B cell (primary cell): ENCODE data around the gene BLACAT1. TPM values are rescaled to one million over a fixed set of nuclear protein-coding genes. Genes with fewer than 3 reads are reported as not detected.

Experiments used
- ATAC-seq: fragments of 200-7000 bp; cut with Tn5 transposase; one replicate; pipeline ENCODE4 v1.10.0; 2021; ENCODE audit warnings: low read depth, mild to moderate bottlenecking, moderate number of reproducible peaks, moderate library complexity
- CTCF ChIA-PET: fragments of 350-600 bp; sonication (Branson Sonifier 250); formaldehyde crosslinking; loops from one replicate; lab custom pipeline; 2021; ENCODE audit warnings: antibody characterized with exemption, inconsistent platforms; lab: Charles Lee
- POLR2A ChIA-PET: fragments of 350-600 bp; sonication (Branson Sonifier 250); formaldehyde crosslinking; loops from one replicate; lab custom pipeline; 2021; ENCODE audit warnings: antibody characterized with exemption; lab: Charles Lee
- DNase-seq: peaks from one replicate; pipeline ENCODE4 v3.0.0; 2013
- H2AFZ ChIP-seq: 2 replicates; pipeline ENCODE4 v1.6.1; 2012; ENCODE audit warnings: mild to moderate bottlenecking, low read depth, low read length; ENCODE audit not compliant: insufficient read depth, poor library complexity, severe bottlenecking
- H3K27ac ChIP-seq, 2 donors: 1 replicate in 1 of 2; 2 replicates in 1 of 2; pipeline ENCODE4 v1.5.1; 2012 to 2013; ENCODE audit warnings: low read length in 2 of 2, mild to moderate bottlenecking in 2 of 2, moderate library complexity in 1 of 2
- H3K27me3 ChIP-seq, 4 experiments: fragments of 200-600 bp in 1 of 4; sonication (generic) in 1 of 4; replicated peaks in 1 of 4; 1 replicate in 2 of 4; 2 replicates in 2 of 4; pipeline versions ENCODE4 v1.6.1 to v1.7.0; 2013 to 2016; ENCODE audit warnings: low read length in 3 of 4, mild to moderate bottlenecking in 2 of 4, mixed read lengths in 1 of 4, moderate library complexity in 1 of 4; ENCODE audit not compliant: insufficient read depth in 4 of 4, control insufficient read depth in 3 of 4; ENCODE audit errors: control extremely low read depth in 1 of 4
- H3K36me3 ChIP-seq, 2 experiments: replicated peaks in 1 of 2; 1 replicate in 1 of 2; 2 replicates in 1 of 2; pipeline versions ENCODE4 v1.6.1 to v1.7.1; 2013; ENCODE audit warnings: low read length in 1 of 2; ENCODE audit not compliant: insufficient read depth in 2 of 2, control insufficient read depth in 1 of 2; ENCODE audit errors: control extremely low read depth in 1 of 2, extremely low read depth in 1 of 2
- H3K4me1 ChIP-seq, 2 donors: fragments of 200-600 bp in 1 of 2; sonication (generic) in 1 of 2; 1 replicate in 1 of 2; 2 replicates in 1 of 2; pipeline versions ENCODE4 v1.5.1 to v1.6.1; 2013 to 2017; ENCODE audit warnings: low read length in 2 of 2; ENCODE audit not compliant: control insufficient read depth in 2 of 2, insufficient read depth in 2 of 2
- H3K4me2 ChIP-seq: replicated peaks from 2 replicates; pipeline ENCODE3; 2012; ENCODE audit warnings: mild to moderate bottlenecking, low read depth, low read length; ENCODE audit not compliant: poor library complexity, severe bottlenecking
- H3K4me3 ChIP-seq, 5 experiments: fragments of 200-600 bp in 1 of 5; sonication (generic) in 1 of 5; 1 replicate in 3 of 5; 2 replicates in 2 of 5; pipeline versions ENCODE4 v1.5.1 to v1.7.0; 2011 to 2016; ENCODE audit warnings: low read length in 4 of 5, mild to moderate bottlenecking in 4 of 5, low read depth in 2 of 5, control low read depth in 1 of 5, moderate library complexity in 1 of 5; ENCODE audit not compliant: insufficient read depth in 1 of 5; ENCODE audit errors: control extremely low read depth in 1 of 5, extremely low read depth in 1 of 5
- H3K79me2 ChIP-seq: fragments of 200-600 bp; sonication (generic); one replicate; pipeline ENCODE4 v1.6.0; 2016; ENCODE audit warnings: low read length; ENCODE audit not compliant: control insufficient read depth, insufficient read depth
- H3K9ac ChIP-seq: fragments of 200-600 bp; sonication (generic); 2 replicates; pipeline ENCODE4 v1.6.1; 2017; ENCODE audit warnings: mild to moderate bottlenecking, low read length, moderate library complexity
- H3K9me3 ChIP-seq, 3 donors: one replicate each; pipeline versions ENCODE4 v1.6.1 to v1.7.1; 2013; ENCODE audit warnings: low read length in 2 of 3; ENCODE audit not compliant: control insufficient read depth in 2 of 3, insufficient read depth in 1 of 3; ENCODE audit errors: control extremely low read depth in 1 of 3
- H4K20me1 ChIP-seq: 2 replicates; pipeline ENCODE4 v1.6.0; 2012; ENCODE audit warnings: mild to moderate bottlenecking, low read length; ENCODE audit not compliant: insufficient read depth, control insufficient read depth, poor library complexity, severe bottlenecking
- H3K27ac Mint-ChIP-seq: one replicate; pipeline ENCODE4 v1.8.0; 2021; ENCODE audit warnings: mixed read lengths
- H3K27me3 Mint-ChIP-seq: one replicate; pipeline ENCODE4 v1.8.0; 2021; ENCODE audit warnings: mixed read lengths
- H3K4me1 Mint-ChIP-seq: one replicate; pipeline ENCODE4 v1.8.0; 2021; ENCODE audit warnings: mixed read lengths
- H3K4me3 Mint-ChIP-seq: one replicate; pipeline ENCODE4 v1.8.0; 2021; ENCODE audit warnings: mixed read lengths
- H3K9me3 Mint-ChIP-seq: one replicate; pipeline ENCODE4 v1.8.0; 2022; ENCODE audit warnings: mixed read lengths; ENCODE audit not compliant: insufficient read depth
- CTCF ChIP-seq: fragments of 200-600 bp; IDR thresholded peaks from one replicate; pipeline ENCODE4 v1.8.0; 2022; ENCODE audit warnings: antibody characterized with exemption, mild to moderate bottlenecking
- EZH2 ChIP-seq: IDR thresholded peaks from 2 replicates; pipeline ENCODE4 v1.6.1; 2012; ENCODE audit warnings: borderline replicate concordance, low read depth, mild to moderate bottlenecking, moderate library complexity, low read length; ENCODE audit not compliant: insufficient read depth, poor library complexity, severe bottlenecking
- WGBS: methylation state at CpG from one replicate; pipeline ENCODE4 v1.1.5; 2013; ENCODE audit warnings: missing lambda C conversion rate; ENCODE audit not compliant: insufficient coverage; 5-methylcytosine and 5-hydroxymethylcytosine counted together
- intact Hi-C: fragments of 100-400 bp; cut with micrococcal nuclease; formaldehyde crosslinking; loops from one replicate; pipeline ENCODE4 v1.10.0; 2022
- polyA plus RNA-seq: library from polyadenylated mRNA; depleted of rRNA; stranded (reverse); fragments of >200 nt; gene quantifications from 2 replicates; pipeline ENCODE4 v1.2.3, GENCODE V29; 2012
- total RNA-seq, 2 donors: library from RNA; stranded (reverse); fragments of 120-200 nt in 1 of 2; gene quantifications; 1 replicate in 1 of 2; 2 replicates in 1 of 2; pipeline versions ENCODE4 v1.2.3 to v1.2.4, GENCODE V29; 2013 to 2022

BLACAT1 gene
- total and polyA plus RNA-seq, 2 donors (not counting 1 experiment from before 2014, with no cell fraction given) = 0.03 TPM; not detected in 1

- Histone ChIP-seq H3K4me2 (no peak overlapping the region), H3K9me3 (peaks cover 0 to 20% (median 14%) of the 10 kb centered on the region in 3 donors), H3K27me3 (peaks cover 0 to 35% (median 10%) of the 10 kb centered on the region in 4 experiments), H3K36me3 (no peaks in the 10 kb centered on the region), H3K79me2 (no peaks in the 10 kb centered on the region), H3K4me1 (peaks cover 26 to 29% of the 10 kb centered on the region in 2 donors), H3K4me3 (no peak overlapping the region), H2AFZ (no peak overlapping the region), H3K27ac (no peak overlapping the region), H4K20me1 (no peaks in the 10 kb centered on the region), H3K9ac (no peak overlapping the region)
- H3K27ac Mint-ChIP-seq = no peak overlapping the region
- no peak overlapping the region for H3K4me3 Mint-ChIP-seq
- peaks cover 7% of the 10 kb centered on the region for H3K9me3 Mint-ChIP-seq
- DNase-seq (no peak), ATAC-seq (no peak)
- 86% methylated on average over 12 of the region's 12 CpGs for WGBS
- H3K4me1 Mint-ChIP-seq = peaks cover 27% of the 10 kb centered on the region
- ChIA-PET POLR2A (no interaction called here), CTCF (interaction anchor here (0.8 to 8.7 kb wide), 7 partner anchors 9 to 204 kb away, joined by 3 to 65 read pairs (median 6); no protein-coding TSS in a partner anchor)
- intact Hi-C loops = no loop called here
- peaks cover 24% of the 10 kb centered on the region for H3K27me3 Mint-ChIP-seq
- TF ChIP-seq CTCF (no peak), EZH2 (no peak)
Measured at GRCh38 chr1:205477759-205478247, 22.0 kb upstream of the BLACAT1 start.

GRCh38 chr1:205477121-205477758 is 21.4 kb upstream of the BLACAT1 start:
- Histone ChIP-seq H3K4me2 (no peak overlapping the region), H4K20me1 (no peaks in the 10 kb centered on the region), H3K4me3 (no peak overlapping the region), H3K79me2 (no peaks in the 10 kb centered on the region), H3K36me3 (no peaks in the 10 kb centered on the region), H2AFZ (no peak overlapping the region), H3K27ac (no peak overlapping the region), H3K27me3 (peaks cover 0 to 33% (median 9%) of the 10 kb centered on the region in 4 experiments), H3K9me3 (peaks cover 0 to 20% (median 17%) of the 10 kb centered on the region in 3 donors), H3K4me1 (peaks cover 24 to 28% of the 10 kb centered on the region in 2 donors), H3K9ac (no peak overlapping the region)
- TF ChIP-seq EZH2 = no peak
- no peak for TF ChIP-seq CTCF
- WGBS = 66% methylated on average over 3 of the region's 6 CpGs
- intact Hi-C loops = no loop called here
- Mint-ChIP-seq H3K27me3 (peaks cover 28% of the 10 kb centered on the region), H3K4me1 (peaks cover 31% of the 10 kb centered on the region), H3K4me3 (no peak overlapping the region), H3K9me3 (peaks cover 7% of the 10 kb centered on the region), H3K27ac (no peak overlapping the region)
- ATAC-seq = no peak
- POLR2A ChIA-PET = no interaction called here
- CTCF ChIA-PET = interaction anchor here (1.7 to 8.7 kb wide), 4 partner anchors 10 to 142 kb away, joined by 5 to 65 read pairs (median 13); no protein-coding TSS in a partner anchor
- no peak for DNase-seq
